HepG2 (cell line): ENCODE results near the gene RNF135.

Experiments used
- CTCF ChIP-seq: sonication (generic); formaldehyde crosslinking; IDR thresholded peaks from 2 replicates; pipeline ENCODE4 v1.5.0; 2020; ENCODE audit warnings: mild to moderate bottlenecking, missing genetic modification reagents, moderate library complexity
- E2F1 ChIP-seq: sonication (generic); formaldehyde crosslinking; IDR thresholded peaks from 2 replicates; pipeline ENCODE4 v1.5.0; 2020; ENCODE audit warnings: missing genetic modification reagents
- E2F5 ChIP-seq: sonication (generic); formaldehyde crosslinking; conservative IDR thresholded peaks from 2 replicates; pipeline ENCODE4 v1.4.0; 2020; ENCODE audit warnings: missing genetic modification reagents
- MAX ChIP-seq: IDR thresholded peaks from 2 replicates; pipeline ENCODE4 v1.6.1; 2012; ENCODE audit warnings: inconsistent platforms
- NFATC3 ChIP-seq: sonication (generic); formaldehyde crosslinking; IDR thresholded peaks from 2 replicates; pipeline ENCODE4 v1.5.1; 2020; ENCODE audit warnings: mild to moderate bottlenecking, missing genetic modification reagents
- POLR2AphosphoS5 ChIP-seq: IDR thresholded peaks from 2 replicates; pipeline ENCODE4 v1.6.1; 2012; ENCODE audit warnings: low read depth, low read length
- SRF ChIP-seq: IDR thresholded peaks from 2 replicates; pipeline ENCODE4 v1.6.1; 2011; ENCODE audit warnings: mild to moderate bottlenecking, low read depth, low read length, moderate library complexity
- TBP ChIP-seq: sonication (generic); formaldehyde crosslinking; IDR thresholded peaks from 2 replicates; pipeline ENCODE4 v1.5.0; 2020; ENCODE audit warnings: missing genetic modification reagents
- ZBTB1 ChIP-seq: sonication (generic); formaldehyde crosslinking; IDR thresholded peaks from 2 replicates; pipeline ENCODE4 v1.4.0; 2020; ENCODE audit warnings: missing genetic modification reagents, borderline replicate concordance

- TF ChIP-seq POLR2AphosphoS5 (no peak), E2F1 (no peak), E2F5 (no peak), CTCF (CRISPR knock-in tag) (no peak), ZBTB1 (CRISPR knock-in tag) (no peak), NFATC3 (CRISPR knock-in tag) (no peak), TBP (CRISPR knock-in tag) (no peak), MAX (no peak), SRF (no peak)
Measured at GRCh38 chr17:30922235-30923030, 48.4 kb upstream of the RNF135 start.
